WTC11 (cell line): ENCODE data around the gene OXLD1. TPM values are rescaled to one million over a fixed set of nuclear protein-coding genes. Genes with fewer than 3 reads are reported as not detected.

Source experiments
- ATF3 ChIP-seq: sonication (generic); formaldehyde crosslinking; conservative IDR thresholded peaks from 2 replicates; pipeline ENCODE4 v1.8.1; 2022; ENCODE audit warnings: mild to moderate bottlenecking, missing genetic modification reagents
- CBFB ChIP-seq: sonication (generic); formaldehyde crosslinking; IDR thresholded peaks from 2 replicates; pipeline ENCODE4 v1.8.1; 2022; ENCODE audit warnings: mild to moderate bottlenecking, low read depth, missing genetic modification reagents
- CDX4 ChIP-seq: fragments of 250-450 bp; sonication (Bioruptor Pico); IDR thresholded peaks from 2 replicates; pipeline ENCODE4 v1.9.0; 2021; ENCODE audit warnings: moderate library complexity, mild to moderate bottlenecking, inconsistent platforms, borderline replicate concordance
- CREB1 ChIP-seq: sonication (generic); formaldehyde crosslinking; IDR thresholded peaks from 2 replicates; pipeline ENCODE4 v1.8.0; 2023; ENCODE audit warnings: mild to moderate bottlenecking, missing genetic modification reagents
- CREM ChIP-seq: sonication (generic); formaldehyde crosslinking; IDR thresholded peaks from 2 replicates; pipeline ENCODE4 v1.8.1; 2022; ENCODE audit warnings: mild to moderate bottlenecking, missing genetic modification reagents, moderate library complexity
- ELF4 ChIP-seq: sonication (generic); formaldehyde crosslinking; IDR thresholded peaks from 2 replicates; pipeline ENCODE4 v1.8.1; 2022; ENCODE audit warnings: low read depth, mild to moderate bottlenecking, moderate library complexity, missing genetic modification reagents
- FOXP1 ChIP-seq: sonication (generic); formaldehyde crosslinking; IDR thresholded peaks from 2 replicates; pipeline ENCODE4 v1.8.0; 2022; ENCODE audit warnings: missing genetic modification reagents, mild to moderate bottlenecking, moderate library complexity, borderline replicate concordance
- FOXP4 ChIP-seq: sonication (generic); formaldehyde crosslinking; IDR thresholded peaks from 2 replicates; pipeline ENCODE4 v1.8.0; 2022; ENCODE audit warnings: mild to moderate bottlenecking, missing genetic modification reagents
- GRHL2 ChIP-seq: fragments of 250-450 bp; sonication (Bioruptor Pico); IDR thresholded peaks from 2 replicates; pipeline ENCODE4 v1.8.0; 2022; ENCODE audit warnings: mild to moderate bottlenecking, moderate library complexity; ENCODE audit not compliant: insufficient replicate concordance, severe bottlenecking
- IRF1 ChIP-seq: sonication (generic); formaldehyde crosslinking; IDR thresholded peaks from 2 replicates; pipeline ENCODE4 v1.8.0; 2023; ENCODE audit warnings: missing genetic modification reagents
- JUN ChIP-seq: sonication (generic); formaldehyde crosslinking; IDR thresholded peaks from 2 replicates; pipeline ENCODE4 v1.8.0; 2023; ENCODE audit warnings: mild to moderate bottlenecking, missing genetic modification reagents
- MLX ChIP-seq: sonication (generic); formaldehyde crosslinking; IDR thresholded peaks from 2 replicates; pipeline ENCODE4 v1.8.1; 2023; ENCODE audit warnings: mild to moderate bottlenecking, missing genetic modification reagents, moderate library complexity
- MXD4 ChIP-seq: fragments of 250-450 bp; sonication (Bioruptor Pico); IDR thresholded peaks from 2 replicates; pipeline ENCODE4 v1.8.0; 2021; ENCODE audit warnings: mild to moderate bottlenecking, moderate library complexity, borderline replicate concordance
- MYBL2 ChIP-seq: sonication (generic); formaldehyde crosslinking; IDR thresholded peaks from 2 replicates; pipeline ENCODE4 v1.8.1; 2023; ENCODE audit warnings: mild to moderate bottlenecking, moderate library complexity, missing genetic modification reagents
- NR1H2 ChIP-seq: sonication (generic); formaldehyde crosslinking; IDR thresholded peaks from 2 replicates; pipeline ENCODE4 v1.9.0; 2021; ENCODE audit warnings: mild to moderate bottlenecking, moderate library complexity, missing genetic modification reagents
- PREB ChIP-seq: sonication (generic); formaldehyde crosslinking; IDR thresholded peaks from 2 replicates; pipeline ENCODE4 v1.8.1; 2022; ENCODE audit warnings: mild to moderate bottlenecking, missing genetic modification reagents, moderate library complexity, borderline replicate concordance
- RELA ChIP-seq: sonication (generic); formaldehyde crosslinking; IDR thresholded peaks from 2 replicates; pipeline ENCODE4 v1.8.1; 2022; ENCODE audit warnings: missing genetic modification reagents, mild to moderate bottlenecking, borderline replicate concordance
- STAT6 ChIP-seq: sonication (generic); formaldehyde crosslinking; conservative IDR thresholded peaks from 2 replicates; pipeline ENCODE4 v1.8.1; 2023; ENCODE audit warnings: mild to moderate bottlenecking, low read depth, missing genetic modification reagents, moderate library complexity
- TEAD1 ChIP-seq: sonication (generic); formaldehyde crosslinking; IDR thresholded peaks from 2 replicates; pipeline ENCODE4 v1.8.0; 2022; ENCODE audit warnings: mild to moderate bottlenecking, missing genetic modification reagents
- USF1 ChIP-seq: sonication (generic); formaldehyde crosslinking; IDR thresholded peaks from 2 replicates; pipeline ENCODE4 v1.8.0; 2022; ENCODE audit warnings: mild to moderate bottlenecking, missing genetic modification reagents
- ZBTB21 ChIP-seq: sonication (generic); formaldehyde crosslinking; IDR thresholded peaks from 2 replicates; pipeline ENCODE4 v1.8.1; 2023; ENCODE audit warnings: mild to moderate bottlenecking, missing genetic modification reagents, borderline replicate concordance
- ZNF263 ChIP-seq: sonication (generic); formaldehyde crosslinking; IDR thresholded peaks from 2 replicates; pipeline ENCODE4 v1.8.1; 2022; ENCODE audit warnings: low read depth, mild to moderate bottlenecking, moderate library complexity, missing genetic modification reagents
- ZNF281 ChIP-seq: sonication (generic); formaldehyde crosslinking; IDR thresholded peaks from 2 replicates; pipeline ENCODE4 v1.8.0; 2023; ENCODE audit warnings: mild to moderate bottlenecking, missing genetic modification reagents
- ZNF416 ChIP-seq: fragments of 250-450 bp; sonication (Bioruptor Pico); IDR thresholded peaks from 2 replicates; pipeline ENCODE4 v1.9.0; 2021; ENCODE audit warnings: mild to moderate bottlenecking, inconsistent platforms
- total RNA-seq: library from RNA; stranded (reverse); gene quantifications from 3 replicates; pipeline ENCODE4 v1.2.3, GENCODE V29; 2021

The OXLD1 gene
- total RNA-seq, 1 experiment from 2014 or later = 49.6 TPM

- no peak for TF ChIP-seq ELF4 (CRISPR knock-in tag)
- no peak for TF ChIP-seq MLX (CRISPR knock-in tag)
- TF ChIP-seq CBFB (CRISPR knock-in tag) = 0 out of 2 replicates have a peak, but pooled peaks have one; percentile 20
- TF ChIP-seq USF1 (CRISPR knock-in tag) = peak; percentile 70; the same call in 1 of the 2 replicates
- TF ChIP-seq CREM (CRISPR knock-in tag) = no peak
- no peak for TF ChIP-seq ATF3 (CRISPR knock-in tag)
- no peak; the same call in 1 of the 2 replicates for TF ChIP-seq MYBL2 (CRISPR knock-in tag)
- no peak for TF ChIP-seq STAT6 (CRISPR knock-in tag)
- TF ChIP-seq ZNF281 = 0 out of 2 replicates have a peak, but pooled peaks have one; percentile 26
- TF ChIP-seq CDX4 (CRISPR knock-in tag) = no peak
- TF ChIP-seq RELA (CRISPR knock-in tag) = no peak
- peak; percentile 86; the same call in 1 of the 2 replicates for TF ChIP-seq PREB
- no peak for TF ChIP-seq ZNF263 (CRISPR knock-in tag)
- no peak for TF ChIP-seq ZBTB21 (CRISPR knock-in tag)
- no peak for TF ChIP-seq CREB1 (CRISPR knock-in tag)
- TF ChIP-seq FOXP1 (CRISPR knock-in tag) = peak; percentile 65
- no peak for TF ChIP-seq NR1H2
- no peak for TF ChIP-seq MXD4 (CRISPR knock-in tag)
- peak; percentile 57; the same call in 1 of the 2 replicates for TF ChIP-seq ZNF416 (CRISPR knock-in tag)
- no peak for TF ChIP-seq GRHL2 (CRISPR knock-in tag)
- no peak; the same call in 1 of the 2 replicates for TF ChIP-seq FOXP4 (CRISPR knock-in tag)
- TF ChIP-seq JUN (CRISPR knock-in tag) = no peak
- no peak for TF ChIP-seq IRF1 (CRISPR knock-in tag)
- peak; percentile 20; the same call in 1 of the 2 replicates for TF ChIP-seq TEAD1 (CRISPR knock-in tag)
These were observed 45.5 kb upstream of the OXLD1 start, which contains the start of gene SLC25A10 (continued) for GRCh38 chr17:81711814-81712467.
